ENCODE data around the gene ELOVL6. TPM values are rescaled to one million over a fixed set of nuclear protein-coding genes. Genes with fewer than 3 reads are reported as not detected.

ELOVL6 gene
- total and polyA plus RNA-seq, 9 of the 15 experiments (the other 6 are each of a cell fraction or from before 2014, with no cell fraction given): 18.3 to 82.6 (median 46.0) TPM

GRCh38 chr4:110198435-110199416 is at the start of gene ELOVL6 (continued):
- TF ChIP-seq KDM1A (IDR thresholded peaks at IDR 0.05) (peak; percentile 92 to 93), ZNF551 (CRISPR knock-in tag; IDR thresholded peaks at IDR 0.05) (no peak), ZNF583 (CRISPR knock-in tag; IDR thresholded peaks at IDR 0.05) (no peak), ATF3 (IDR thresholded peaks at IDR 0.05) (no peak), ATF3 (CRISPR knock-in tag; conservative IDR thresholded peaks at IDR 0.05) (no peak; the same call in 1 of the 2 replicates), GTF2F1 (IDR thresholded peaks at IDR 0.05; ENCODE audit: low read depth, low read length) (no peak), MXI1 (IDR thresholded peaks at IDR 0.05; ENCODE audit: low read depth, low read length) (no peak), THAP12 (CRISPR knock-in tag; IDR thresholded peaks at IDR 0.05) (0 out of 2 replicates have a peak, but pooled peaks have one; percentile 44), E2F3 (CRISPR knock-in tag; IDR thresholded peaks at IDR 0.05) (no peak), SMARCC2 (IDR thresholded peaks at IDR 0.05; ENCODE audit: low read depth) (no peak), ATF1 (CRISPR knock-in tag; IDR thresholded peaks at IDR 0.05) (no peak), ATF1 (tag; IDR thresholded peaks at IDR 0.05) (peak; percentile 74), GABPB1 (CRISPR knock-in tag; IDR thresholded peaks at IDR 0.05) (peak; percentile 76), ZSCAN32 (CRISPR knock-in tag; IDR thresholded peaks at IDR 0.05) (no peak), ADNP (tag; IDR thresholded peaks at IDR 0.05) (no peak), TBP (optimal IDR thresholded peaks at IDR 0.05; ENCODE audit: low read depth, low read length) (peak; percentile 91), SMARCB1 (IDR thresholded peaks at IDR 0.05; ENCODE audit: insufficient read length, low read depth) (no peak)
- TF ChIP-seq, protein P1, sequence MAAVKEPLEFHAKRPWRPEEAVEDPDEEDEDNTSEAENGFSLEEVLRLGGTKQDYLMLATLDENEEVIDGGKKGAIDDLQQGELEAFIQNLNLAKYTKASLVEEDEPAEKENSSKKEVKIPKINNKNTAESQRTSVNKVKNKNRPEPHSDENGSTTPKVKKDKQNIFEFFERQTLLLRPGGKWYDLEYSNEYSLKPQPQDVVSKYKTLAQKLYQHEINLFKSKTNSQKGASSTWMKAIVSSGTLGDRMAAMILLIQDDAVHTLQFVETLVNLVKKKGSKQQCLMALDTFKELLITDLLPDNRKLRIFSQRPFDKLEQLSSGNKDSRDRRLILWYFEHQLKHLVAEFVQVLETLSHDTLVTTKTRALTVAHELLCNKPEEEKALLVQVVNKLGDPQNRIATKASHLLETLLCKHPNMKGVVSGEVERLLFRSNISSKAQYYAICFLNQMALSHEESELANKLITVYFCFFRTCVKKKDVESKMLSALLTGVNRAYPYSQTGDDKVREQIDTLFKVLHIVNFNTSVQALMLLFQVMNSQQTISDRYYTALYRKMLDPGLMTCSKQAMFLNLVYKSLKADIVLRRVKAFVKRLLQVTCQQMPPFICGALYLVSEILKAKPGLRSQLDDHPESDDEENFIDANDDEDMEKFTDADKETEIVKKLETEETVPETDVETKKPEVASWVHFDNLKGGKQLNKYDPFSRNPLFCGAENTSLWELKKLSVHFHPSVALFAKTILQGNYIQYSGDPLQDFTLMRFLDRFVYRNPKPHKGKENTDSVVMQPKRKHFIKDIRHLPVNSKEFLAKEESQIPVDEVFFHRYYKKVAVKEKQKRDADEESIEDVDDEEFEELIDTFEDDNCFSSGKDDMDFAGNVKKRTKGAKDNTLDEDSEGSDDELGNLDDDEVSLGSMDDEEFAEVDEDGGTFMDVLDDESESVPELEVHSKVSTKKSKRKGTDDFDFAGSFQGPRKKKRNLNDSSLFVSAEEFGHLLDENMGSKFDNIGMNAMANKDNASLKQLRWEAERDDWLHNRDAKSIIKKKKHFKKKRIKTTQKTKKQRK (IDR thresholded peaks at IDR 0.05; ENCODE audit: borderline replicate concordance, low read depth, low read length): no peak
- TF ChIP-seq, protein P2, sequence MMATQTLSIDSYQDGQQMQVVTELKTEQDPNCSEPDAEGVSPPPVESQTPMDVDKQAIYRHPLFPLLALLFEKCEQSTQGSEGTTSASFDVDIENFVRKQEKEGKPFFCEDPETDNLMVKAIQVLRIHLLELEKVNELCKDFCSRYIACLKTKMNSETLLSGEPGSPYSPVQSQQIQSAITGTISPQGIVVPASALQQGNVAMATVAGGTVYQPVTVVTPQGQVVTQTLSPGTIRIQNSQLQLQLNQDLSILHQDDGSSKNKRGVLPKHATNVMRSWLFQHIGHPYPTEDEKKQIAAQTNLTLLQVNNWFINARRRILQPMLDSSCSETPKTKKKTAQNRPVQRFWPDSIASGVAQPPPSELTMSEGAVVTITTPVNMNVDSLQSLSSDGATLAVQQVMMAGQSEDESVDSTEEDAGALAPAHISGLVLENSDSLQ (IDR thresholded peaks at IDR 0.05): peak; percentile 74
